Upper lobe of left lung (tissue), 4 donors: ENCODE data around the gene ZNF138.

Source experiments
- EP300 ChIP-seq, 4 donors: sonication (generic); formaldehyde crosslinking; IDR thresholded peaks; one replicate each; pipeline ENCODE4 v1.5.1; 2017; ENCODE audit warnings: antibody characterized with exemption in 4 of 4, control low read depth in 2 of 4
- POLR2A ChIP-seq, 4 donors: fragments of 450-650 bp; IDR thresholded peaks; one replicate each; pipeline ENCODE4 v1.5.1; 2016 to 2017; ENCODE audit warnings: antibody characterized with exemption in 4 of 4, mild to moderate bottlenecking in 2 of 4
- POLR2AphosphoS5 ChIP-seq, 2 donors: sonication (generic); formaldehyde crosslinking; IDR thresholded peaks; one replicate each; pipeline ENCODE4 v1.5.1; 2017; ENCODE audit warnings: antibody characterized with exemption in 2 of 2
- TF ChIP-seq, protein P1 (sequence below), 6 experiments: fragments of 450-650 bp in 4 of 6; fragments of 200-600 bp in 2 of 6; sonication (generic) in 2 of 6; IDR thresholded peaks; one replicate each; pipeline ENCODE4 v1.5.1; 2016 to 2019; ENCODE audit warnings: antibody characterized with exemption in 6 of 6

DNA sequence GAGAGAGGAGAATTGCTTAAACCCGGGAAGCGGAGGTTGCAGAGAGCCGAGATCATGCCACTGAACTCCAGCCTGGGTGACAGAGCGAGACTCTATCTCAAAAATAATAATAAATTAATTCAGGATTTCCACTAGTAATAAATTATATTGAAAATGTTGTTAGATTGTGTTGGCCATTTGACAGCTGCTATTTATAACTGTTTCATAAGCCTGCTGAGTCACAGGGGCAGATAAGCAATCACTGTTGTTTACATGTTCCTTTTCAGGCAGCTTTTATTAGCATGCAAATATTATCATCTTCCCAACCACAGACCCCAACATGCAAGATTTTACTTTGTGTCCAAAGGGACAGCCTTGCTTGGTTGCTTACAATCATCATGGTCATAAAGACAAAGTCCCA lies 49.5 kb upstream of the ZNF138 start:
- TF ChIP-seq, protein P1, sequence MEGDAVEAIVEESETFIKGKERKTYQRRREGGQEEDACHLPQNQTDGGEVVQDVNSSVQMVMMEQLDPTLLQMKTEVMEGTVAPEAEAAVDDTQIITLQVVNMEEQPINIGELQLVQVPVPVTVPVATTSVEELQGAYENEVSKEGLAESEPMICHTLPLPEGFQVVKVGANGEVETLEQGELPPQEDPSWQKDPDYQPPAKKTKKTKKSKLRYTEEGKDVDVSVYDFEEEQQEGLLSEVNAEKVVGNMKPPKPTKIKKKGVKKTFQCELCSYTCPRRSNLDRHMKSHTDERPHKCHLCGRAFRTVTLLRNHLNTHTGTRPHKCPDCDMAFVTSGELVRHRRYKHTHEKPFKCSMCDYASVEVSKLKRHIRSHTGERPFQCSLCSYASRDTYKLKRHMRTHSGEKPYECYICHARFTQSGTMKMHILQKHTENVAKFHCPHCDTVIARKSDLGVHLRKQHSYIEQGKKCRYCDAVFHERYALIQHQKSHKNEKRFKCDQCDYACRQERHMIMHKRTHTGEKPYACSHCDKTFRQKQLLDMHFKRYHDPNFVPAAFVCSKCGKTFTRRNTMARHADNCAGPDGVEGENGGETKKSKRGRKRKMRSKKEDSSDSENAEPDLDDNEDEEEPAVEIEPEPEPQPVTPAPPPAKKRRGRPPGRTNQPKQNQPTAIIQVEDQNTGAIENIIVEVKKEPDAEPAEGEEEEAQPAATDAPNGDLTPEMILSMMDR (IDR thresholded peaks at IDR 0.05): no peak
- no peak for TF ChIP-seq POLR2A (IDR thresholded peaks at IDR 0.05)
- no peak for TF ChIP-seq EP300 (IDR thresholded peaks at IDR 0.05)
- TF ChIP-seq POLR2AphosphoS5 (IDR thresholded peaks at IDR 0.05): no peak
